ENCODE data around the gene PPIC.
"Not testable (repeated sequence)": the region's sequence is repeated elsewhere in the genome, so short reads cannot be mapped to it uniquely, and the experiment has no call there.

The PPIC gene

DNA sequence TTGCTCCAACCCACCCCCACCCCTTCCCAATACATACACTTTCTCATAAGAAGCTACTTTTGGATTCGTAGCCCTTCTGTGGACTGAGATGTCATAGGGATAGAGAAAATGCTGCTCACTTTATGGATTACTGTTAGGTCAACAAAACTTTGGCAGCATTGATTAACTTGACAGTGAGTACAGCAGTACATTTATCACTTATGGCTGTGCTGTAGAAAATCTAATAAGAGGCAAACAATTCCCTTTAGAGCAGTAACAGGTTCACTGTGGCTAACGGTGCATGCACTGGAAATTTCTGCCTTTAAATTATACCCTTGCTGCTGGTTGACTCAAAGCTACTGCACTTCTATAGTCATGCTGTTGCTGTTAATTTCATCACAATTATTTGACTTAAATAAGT, 59.2 kb downstream of the PPIC start:
- no peak overlapping the region for H3K27ac ChIP-seq
- H3K36me3 ChIP-seq, result no peaks in the 10 kb centered on the region

DNA sequence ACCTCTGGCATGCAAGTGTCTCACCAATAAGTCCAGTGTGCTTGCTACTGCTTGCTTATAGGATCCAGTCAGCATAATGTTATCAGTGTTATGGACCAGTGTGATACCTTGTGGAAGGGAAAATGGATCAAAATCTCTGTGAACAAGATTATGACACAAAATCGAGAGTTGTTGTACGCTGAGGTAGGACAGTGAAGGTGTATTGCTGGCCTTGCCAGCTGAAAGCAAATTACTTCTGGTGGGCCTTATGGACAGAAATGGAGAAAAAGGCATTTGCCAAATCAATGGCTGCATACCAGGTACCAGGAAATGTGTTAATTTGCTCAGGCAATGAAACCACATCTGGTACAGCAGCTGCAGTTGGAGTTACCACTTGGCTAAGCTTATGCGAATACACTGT, 62.3 kb downstream of the PPIC start:
- not testable (repeated sequence) for H3K36me3 ChIP-seq; H3K27ac ChIP-seq; H3K9me3 ChIP-seq; H3K27me3 ChIP-seq; H3K4me3 ChIP-seq (ENCODE audit: low read depth in 1 of 2, low read length in 1 of 2); H3K4me1 ChIP-seq (ENCODE audit: control insufficient read depth in 1 of 2, insufficient read depth in 1 of 2, low read depth in 1 of 2, low read length in 1 of 2)

More for the DNA sequence above, 59.2 kb downstream of the PPIC start:
- H3K9me3 ChIP-seq, result no peaks in the 10 kb centered on the region
- no peak overlapping the region for H3K4me3 ChIP-seq (ENCODE audit: low read depth in 1 of 2, low read length in 1 of 2)
- H3K4me1 ChIP-seq (ENCODE audit: control insufficient read depth in 1 of 2, insufficient read depth in 1 of 2, low read depth in 1 of 2, low read length in 1 of 2), result no peaks in the 10 kb centered on the region
- TF ChIP-seq, protein P1, sequence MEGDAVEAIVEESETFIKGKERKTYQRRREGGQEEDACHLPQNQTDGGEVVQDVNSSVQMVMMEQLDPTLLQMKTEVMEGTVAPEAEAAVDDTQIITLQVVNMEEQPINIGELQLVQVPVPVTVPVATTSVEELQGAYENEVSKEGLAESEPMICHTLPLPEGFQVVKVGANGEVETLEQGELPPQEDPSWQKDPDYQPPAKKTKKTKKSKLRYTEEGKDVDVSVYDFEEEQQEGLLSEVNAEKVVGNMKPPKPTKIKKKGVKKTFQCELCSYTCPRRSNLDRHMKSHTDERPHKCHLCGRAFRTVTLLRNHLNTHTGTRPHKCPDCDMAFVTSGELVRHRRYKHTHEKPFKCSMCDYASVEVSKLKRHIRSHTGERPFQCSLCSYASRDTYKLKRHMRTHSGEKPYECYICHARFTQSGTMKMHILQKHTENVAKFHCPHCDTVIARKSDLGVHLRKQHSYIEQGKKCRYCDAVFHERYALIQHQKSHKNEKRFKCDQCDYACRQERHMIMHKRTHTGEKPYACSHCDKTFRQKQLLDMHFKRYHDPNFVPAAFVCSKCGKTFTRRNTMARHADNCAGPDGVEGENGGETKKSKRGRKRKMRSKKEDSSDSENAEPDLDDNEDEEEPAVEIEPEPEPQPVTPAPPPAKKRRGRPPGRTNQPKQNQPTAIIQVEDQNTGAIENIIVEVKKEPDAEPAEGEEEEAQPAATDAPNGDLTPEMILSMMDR (IDR thresholded peaks at IDR 0.05), result no peak
- H3K27me3 ChIP-seq, result no peaks in the 10 kb centered on the region

DNA sequence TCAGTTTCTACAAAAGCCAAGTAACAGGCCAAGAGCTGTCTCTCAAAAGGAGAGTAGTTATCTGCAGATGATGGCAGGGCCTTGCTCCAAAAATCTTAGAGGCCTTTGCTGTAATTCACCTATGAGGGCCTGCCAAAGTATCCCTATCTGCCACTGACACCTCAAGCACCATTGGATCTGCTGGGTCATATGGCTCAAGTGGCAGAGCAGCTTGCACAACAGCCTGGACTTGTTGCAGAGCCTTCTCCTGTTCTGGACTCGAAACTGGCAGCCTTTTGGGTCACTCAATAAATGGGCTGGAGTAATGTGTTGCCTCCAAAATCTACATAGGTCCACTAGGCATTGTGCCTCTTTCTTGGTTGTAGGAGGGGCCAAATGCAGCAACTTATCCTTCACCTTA, 62.8 kb downstream of the PPIC start:
- H3K36me3 ChIP-seq; H3K27me3 ChIP-seq; H3K9me3 ChIP-seq; H3K27ac ChIP-seq; H3K4me3 ChIP-seq (ENCODE audit: low read depth in 1 of 2, low read length in 1 of 2); H3K4me1 ChIP-seq (ENCODE audit: control insufficient read depth in 1 of 2, insufficient read depth in 1 of 2, low read depth in 1 of 2, low read length in 1 of 2): not testable (repeated sequence)
